HG03575 (cell line): Measurements from ENCODE around the gene UGT2A3.
"Not testable (repeated sequence)": the region's sequence is repeated elsewhere in the genome, so short reads cannot be mapped to it uniquely, and the experiment has no call there.

Experiments used
- ATAC-seq: cut with Tn5 transposase; IDR thresholded peaks from one replicate; pipeline ENCODE4 v1.9.1; 2021; ENCODE audit not compliant: unreplicated experiment, insufficient number of reproducible peaks, low FRiP score; ENCODE audit errors: extremely low read depth

The UGT2A3 gene

DNA sequence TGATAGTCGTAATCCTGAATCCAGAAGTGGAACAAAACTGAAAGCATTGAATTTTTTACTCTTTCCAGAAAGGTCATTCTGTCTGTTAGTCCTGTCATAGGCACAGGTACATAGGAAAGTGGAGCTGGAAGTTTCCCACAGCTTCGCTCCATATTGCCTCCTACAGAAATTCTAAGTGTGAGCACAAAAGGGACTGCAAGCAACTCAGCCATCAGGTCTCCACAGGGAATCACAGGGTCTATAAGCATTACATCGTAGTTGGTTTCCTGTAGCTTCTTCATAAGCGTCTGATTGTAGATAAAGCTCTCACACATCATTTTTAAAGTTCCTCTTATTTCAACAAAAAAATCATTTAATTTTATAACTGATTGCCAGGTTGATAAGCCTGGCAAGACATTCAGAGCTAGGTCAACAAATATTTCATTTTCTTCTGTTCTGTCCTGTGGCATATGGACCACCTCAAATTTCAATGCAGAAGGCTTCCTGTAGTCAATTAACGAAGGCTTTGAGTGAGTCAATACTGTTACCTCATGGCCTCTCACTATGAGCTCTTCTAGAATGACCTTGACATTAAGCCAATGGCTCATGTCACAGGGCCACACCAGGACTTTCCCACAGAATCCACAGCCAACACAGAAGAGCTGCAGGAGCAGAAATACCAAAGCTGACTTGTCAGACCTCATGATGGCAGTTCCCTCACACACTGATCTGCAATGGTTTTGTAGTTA is at the start of gene UGT2A3:
TSS of gene UGT2A3 (minus strand) at position 727 of the 728 bp plus-strand sequence. CDS start at position 683, 44 bp downstream.
- ATAC-seq, result no peak

DNA sequence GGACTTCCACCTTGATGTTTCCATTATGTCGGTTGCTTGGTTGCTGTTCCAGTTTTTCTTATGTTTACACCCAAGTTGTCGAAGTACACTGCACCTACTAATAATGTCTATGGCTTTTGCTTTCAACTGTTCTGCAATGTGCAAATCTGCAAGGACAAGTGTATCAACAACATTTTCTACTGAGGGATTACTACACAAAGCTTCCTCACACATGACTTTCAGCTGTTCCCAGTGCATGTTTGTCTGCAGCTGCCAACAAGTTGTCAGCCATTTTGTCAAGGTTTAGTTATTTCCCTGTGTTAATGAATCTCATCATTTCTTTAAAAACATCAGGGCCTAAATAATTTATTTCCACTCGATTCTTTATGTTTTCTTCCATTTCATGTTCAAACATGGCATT is 45.4 kb upstream of the UGT2A3 start:
- ATAC-seq, result no peak

DNA sequence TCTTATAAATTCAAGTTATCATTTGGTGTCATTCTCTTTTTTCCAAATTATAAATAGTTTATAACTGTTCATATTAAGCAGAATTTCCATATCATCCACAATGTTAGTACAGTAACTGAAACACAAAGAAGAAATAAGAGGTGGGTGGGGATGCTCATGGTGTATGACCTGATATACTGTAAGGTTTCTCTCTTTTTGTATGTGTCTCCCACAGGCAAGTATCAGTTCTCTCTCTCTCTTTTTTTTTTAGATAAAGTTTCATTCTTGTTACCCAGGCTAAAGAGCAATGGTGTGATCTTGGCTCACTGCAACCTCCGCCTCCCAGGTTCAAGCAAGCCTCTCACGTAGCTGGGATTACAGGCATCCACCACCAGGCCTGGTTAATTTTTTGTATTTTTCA is 43.7 kb upstream of the UGT2A3 start:
- ATAC-seq, result no peak

DNA sequence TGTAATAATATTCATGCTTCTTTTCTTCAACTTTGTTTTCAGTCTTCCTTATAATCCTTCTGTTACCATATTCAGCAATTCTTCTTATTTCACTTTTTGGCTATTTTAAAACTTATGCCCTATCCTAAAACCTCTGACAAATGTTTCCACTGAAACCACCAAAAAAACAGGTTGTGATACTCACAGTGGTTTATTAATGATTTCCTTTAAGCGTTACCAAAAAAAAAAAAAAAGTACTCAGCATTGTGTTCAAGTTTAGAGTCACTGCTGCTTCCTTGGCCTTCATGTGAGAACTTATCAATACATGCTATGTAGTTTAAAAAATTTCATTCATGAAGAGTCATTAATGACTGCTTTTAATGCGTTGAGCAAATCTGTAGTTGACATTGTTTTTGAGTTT is 35.4 kb upstream of the UGT2A3 start:
- no peak for ATAC-seq

DNA sequence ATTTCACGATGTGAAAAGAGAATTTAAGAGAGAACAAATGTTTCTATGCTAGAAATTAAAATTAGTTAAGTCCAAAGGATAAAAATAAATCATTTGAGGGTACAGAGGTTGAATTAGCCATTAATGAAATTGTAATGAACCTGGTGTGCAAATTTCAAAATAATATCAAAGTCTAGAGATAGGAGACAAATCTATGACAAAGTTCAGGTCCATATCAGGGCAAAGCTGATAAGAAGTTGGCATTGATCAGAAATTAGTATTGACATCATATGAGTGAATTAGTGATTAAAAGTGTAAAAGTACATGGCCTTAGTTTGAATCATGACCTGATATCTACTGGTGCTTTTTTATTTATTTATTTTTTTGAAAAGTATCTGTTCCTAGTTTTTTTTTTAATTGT is 33.8 kb upstream of the UGT2A3 start:
- ATAC-seq, result no peak

DNA sequence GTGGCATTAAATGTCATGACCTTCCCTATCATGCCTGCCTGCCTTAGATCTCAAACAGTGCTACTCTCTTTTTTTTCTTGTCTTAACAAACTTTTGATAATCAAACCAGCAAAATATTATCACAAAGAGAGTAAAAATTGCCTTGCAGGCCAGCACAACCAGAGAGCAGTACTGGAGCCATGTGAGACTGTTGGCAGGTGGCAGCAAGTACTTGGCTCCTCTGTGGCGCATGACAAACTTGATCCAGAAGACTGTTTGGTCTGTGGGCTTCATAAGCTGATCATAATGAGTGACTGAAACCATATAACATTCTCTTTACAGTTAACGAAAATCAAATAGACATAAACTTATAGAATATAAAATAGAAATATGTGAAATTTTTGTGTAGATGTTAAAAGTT is 33.3 kb upstream of the UGT2A3 start:
- no peak for ATAC-seq

DNA sequence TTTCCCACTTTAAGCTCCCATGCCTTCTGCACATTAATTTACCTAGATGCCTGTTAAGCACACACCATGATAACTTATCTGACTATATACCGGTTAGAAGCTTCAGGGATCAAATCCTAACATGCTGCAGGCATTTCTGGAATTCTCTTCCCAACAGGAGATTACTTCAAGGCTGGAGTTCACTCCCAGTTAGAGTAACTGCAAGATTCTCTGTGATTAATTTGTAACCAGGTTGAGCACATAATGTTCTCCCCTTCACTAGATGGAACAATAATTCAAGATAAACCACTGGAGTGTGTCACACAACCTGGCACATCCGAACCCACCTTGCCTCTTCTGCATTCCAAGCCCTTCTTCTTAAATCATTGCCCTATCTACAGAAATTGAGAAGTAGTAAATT is 11.8 kb upstream of the UGT2A3 start:
- ATAC-seq, result no peak

DNA sequence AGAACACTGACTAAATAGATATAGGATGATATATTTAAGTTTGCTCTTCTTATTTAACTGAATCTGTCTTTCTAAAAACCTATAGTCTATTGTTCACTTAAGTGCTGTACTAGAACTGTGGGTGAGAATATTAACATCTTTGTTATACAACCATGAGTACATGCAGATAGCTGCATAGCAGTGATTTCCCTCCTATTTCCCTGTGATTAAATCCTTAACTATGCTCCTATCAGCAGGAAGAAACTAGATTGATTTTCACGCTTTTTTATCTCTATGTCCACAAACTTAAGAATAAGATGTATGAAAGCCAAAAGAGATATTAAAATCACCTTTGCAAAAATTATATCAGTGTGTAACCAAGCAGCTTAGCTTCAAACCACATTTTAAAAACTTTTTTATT is 11.3 kb upstream of the UGT2A3 start:
- ATAC-seq, result no peak

DNA sequence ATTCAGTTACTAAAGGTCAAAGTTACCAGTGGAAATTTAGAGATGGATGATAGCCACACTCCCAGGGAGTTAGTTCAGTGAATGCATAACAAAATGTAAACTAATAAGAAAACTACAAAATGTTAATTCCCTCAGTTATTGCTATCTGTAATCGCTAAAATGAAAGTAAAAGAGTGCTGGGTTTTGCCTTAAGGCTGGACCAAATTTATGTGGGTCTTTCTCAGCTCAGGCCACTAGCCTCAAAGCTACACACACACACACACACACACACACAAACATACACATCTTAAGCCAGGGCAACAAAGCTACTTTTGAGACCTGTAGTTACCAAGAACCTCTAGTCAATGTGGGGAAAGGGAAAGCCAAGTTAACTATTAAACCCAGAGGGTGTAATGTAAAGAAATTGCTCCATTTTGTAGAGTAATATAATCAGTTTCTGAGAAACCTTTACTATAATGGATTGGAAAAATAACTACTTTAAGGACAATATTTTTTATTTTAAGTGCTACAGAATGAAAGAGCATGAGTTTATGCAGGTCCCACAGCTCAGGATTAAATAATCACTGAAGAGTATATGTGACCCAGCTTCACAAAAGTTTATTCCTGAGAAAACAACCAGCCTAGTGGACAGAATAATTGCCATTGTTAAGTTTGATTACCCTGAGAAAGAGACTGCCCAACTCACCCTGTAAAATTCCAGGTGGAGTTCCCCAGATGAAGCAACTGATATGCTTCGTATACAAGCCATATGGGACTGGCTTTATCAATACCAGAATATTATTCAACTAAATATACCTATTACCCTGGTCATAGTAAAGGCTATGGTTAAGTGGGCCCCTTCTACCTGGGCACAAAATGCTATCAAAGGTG is 8.9 kb upstream of the UGT2A3 start:
- ATAC-seq, result no peak

DNA sequence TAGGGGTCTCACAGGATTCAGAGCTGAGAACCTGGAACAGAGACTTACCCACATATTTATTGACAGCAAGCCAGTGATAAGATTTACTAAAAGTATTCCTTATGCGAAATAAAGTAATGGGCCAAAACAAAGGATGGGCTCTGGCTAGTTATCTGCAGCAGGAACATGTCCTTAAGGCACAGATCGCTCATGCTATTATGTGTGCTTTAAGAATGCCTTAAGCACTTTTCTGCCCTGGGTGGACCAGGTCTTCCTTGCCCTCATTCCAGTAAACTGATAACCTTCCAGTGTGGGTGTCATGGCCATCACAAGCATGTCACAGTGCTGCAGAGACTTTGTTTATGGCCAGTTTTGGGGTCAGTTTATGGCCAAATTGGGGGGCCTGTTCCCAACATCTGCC is 7.5 kb upstream of the UGT2A3 start:
- not testable (repeated sequence) for ATAC-seq

DNA sequence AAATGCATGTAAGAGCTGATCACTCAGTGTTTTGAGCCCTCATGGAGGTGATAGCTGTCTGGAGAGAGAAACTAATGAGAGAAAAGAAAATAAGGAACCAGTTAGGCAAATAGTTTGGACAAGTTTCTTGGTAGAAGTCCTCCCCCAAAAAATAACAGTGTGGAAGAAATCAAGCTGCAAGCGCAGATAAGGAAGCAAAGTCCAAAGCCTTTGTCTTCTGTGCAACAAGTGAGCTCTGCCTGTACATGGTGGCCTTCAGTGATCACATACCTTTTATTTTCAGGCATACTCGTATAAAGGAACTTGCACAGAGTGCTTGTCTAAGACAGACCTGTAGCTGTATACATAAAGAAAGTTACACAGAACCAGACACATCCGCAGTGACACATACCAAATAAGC is 2.5 kb upstream of the UGT2A3 start:
- ATAC-seq, result no peak

DNA sequence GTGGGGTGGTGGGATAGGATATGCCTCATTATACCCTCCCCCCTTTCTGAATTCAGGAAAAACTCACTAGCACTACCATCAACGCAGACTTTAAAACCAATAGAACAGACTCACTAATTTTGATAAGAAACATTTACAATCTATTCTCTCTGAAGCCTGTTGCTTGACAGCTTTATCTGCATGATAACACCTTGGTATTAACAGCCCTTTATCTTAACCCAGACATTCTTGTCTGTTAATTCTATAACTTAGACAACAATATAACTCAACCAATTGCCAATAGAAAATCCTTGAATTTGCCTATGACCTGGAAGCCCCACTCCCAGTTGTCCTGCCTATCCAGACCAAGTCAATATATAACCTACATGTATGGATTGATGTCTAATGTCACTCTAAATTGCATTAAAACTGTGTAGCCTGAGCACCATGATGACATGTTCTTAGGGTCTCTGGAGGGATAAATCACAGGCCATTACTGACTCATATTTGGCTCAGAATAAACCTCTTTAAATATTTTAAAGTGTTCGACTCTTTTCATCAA is 1.5 kb upstream of the UGT2A3 start:
- no peak for ATAC-seq

DNA sequence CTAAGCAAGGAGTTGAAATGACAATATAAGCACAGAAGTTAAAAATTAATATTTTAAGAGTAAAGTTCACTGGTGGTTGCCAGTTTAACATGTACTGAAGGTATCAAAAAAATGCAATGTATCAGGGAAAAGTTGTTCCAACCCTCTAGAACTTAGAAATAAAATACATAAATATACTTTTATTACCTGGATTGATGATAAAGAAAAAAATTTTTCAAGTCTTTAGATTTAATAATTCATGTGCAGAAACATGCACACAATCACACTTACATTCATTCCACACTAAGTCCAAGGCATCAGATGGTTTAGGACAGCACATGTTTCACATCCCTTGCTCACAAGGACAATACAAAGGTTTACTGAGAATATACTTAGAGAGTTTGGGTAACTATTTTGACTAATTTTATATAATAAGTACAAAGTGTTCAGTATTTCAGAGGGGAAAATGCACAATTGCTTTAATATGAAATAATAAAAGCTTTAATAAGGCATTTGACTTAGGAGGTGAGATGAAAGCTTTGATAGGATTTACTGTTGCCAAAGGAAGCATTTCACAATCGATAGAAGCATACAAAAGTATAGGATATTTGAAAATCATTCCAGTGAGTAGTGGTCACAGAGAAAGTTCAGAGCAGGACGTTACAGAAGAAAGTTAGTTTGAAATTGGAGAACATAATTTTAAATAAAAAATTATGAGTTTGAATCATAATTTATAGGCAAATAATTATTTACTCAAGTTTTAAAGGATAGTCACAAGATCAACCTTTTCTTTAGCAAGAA is 392 bp upstream of the UGT2A3 start:
- ATAC-seq, result no peak

DNA sequence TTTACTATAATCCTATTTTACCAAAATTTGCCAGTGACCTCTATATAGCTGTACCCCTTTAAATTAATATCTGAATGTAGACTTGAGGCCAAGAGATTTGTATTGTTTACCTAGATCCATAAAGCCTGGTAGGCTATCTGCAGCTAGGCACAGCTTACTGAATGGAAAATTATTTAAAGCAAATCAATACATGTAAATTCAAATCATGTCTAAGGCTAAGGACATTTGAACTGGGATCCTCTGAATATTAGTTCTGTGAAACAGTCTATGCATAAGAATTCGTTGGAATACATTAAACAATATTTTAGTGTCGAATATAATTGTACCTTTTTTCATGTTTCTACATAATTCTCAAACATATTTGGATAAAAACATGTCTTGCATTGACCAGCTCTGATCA is 1.6 kb downstream of the UGT2A3 start:
- no peak for ATAC-seq

DNA sequence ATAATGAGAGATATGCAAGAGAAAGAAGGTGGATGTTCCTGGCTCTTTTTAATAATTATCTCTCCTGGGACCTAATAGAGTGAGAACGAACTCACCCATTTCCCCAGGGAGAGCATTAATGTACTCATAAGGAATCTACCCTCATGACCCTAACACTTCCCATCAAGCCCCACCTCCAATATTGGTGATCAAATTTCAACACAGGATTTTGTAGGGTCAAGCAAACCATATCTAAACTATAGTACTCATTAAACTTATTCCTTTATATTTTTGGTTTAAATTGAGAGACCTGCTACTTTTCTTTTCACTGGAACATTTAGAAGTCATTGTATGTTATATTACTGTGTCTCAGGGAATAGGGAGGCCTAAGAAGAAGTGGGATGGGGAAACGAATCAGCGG is 2.6 kb downstream of the UGT2A3 start:
- ATAC-seq, result no peak

DNA sequence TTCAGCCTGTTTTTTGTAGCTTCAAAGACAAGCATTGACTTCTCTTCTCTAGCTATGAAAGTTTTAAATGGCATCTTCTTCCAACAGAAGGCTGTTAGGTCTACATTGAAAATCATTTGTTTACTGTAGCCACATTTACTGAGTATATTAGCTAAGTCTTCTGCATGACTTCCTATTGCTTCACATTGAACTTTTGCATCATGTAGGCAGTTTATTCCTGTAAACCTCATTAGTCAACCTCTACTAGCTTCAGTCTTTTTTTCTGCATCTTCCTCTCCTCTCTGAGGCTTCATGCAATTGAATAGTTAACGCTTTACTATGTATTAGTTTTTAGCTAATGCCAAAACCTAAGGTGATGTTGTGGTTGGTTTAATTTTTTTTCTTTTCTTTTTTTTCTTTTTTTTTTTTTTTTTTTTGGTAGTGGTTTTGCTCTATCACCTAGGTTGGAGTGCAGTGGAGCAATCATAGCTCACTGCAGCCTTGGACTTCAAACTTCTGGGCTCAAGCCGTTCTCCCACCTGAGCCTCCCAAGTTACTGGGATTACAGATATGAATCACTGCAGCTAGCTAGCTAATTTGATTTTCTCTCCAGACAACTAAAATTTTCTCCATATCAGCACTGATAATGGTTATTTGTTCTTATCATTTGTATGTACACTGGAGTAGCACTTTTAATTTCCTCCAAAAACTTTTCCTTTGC is 3.4 kb downstream of the UGT2A3 start:
- ATAC-seq, result no peak

DNA sequence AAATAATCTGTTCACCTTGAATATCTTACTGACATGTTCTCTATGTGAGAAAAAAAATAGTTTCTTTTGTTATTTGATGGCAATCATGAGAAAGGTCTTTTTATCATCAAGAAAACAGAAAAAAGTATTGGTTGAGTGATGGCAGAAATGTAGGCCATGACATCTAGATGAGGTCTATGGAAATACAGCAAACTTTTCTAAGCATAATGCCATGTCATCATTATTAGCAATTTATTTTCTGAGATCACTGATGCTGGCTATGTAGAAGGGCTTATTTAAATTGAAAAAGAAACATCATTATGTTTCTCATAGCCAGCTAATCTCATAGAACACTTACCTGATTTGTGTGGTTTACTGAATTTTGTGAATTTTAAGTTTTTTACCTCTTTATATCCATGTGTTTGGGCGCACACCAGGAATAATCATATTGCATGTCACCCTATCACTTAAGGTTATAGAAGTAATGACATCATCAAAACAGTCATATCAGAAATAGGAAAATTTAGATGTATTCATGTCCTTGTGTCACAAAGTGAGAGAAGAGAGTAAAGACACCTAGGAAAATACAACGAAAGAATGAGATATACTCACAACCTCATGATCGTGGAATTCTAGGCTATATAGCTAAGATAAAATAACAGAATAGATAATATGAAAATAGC is 22.4 kb downstream of the UGT2A3 start:
- no peak for ATAC-seq

DNA sequence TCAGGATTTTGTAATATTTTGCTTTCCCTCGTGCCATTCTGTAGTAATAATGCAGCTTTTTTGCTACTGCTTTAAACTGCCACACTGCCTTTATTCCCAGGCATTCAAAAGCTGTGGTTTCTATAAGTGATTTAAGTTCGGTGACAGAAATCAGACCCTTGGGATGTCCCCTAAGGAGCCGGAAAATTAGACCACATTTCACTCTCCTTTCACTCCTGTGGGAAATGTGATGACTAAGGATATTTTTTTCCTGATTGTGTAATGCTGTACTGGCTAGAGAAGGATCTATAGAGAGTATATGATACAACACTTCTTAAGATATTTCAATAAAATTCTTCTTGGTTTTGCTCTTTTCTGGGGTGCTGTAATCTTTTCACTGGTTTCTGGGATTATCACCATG is 24.4 kb downstream of the UGT2A3 start:
- no peak for ATAC-seq
